ENCODE measurements around the gene CAP1. TPM values are rescaled to one million over a fixed set of nuclear protein-coding genes. Genes with fewer than 3 reads are reported as not detected.

The CAP1 gene
- total and polyA plus RNA-seq, 2 donors (not counting 3 experiments of a cell fraction or from before 2014, with no cell fraction given) = 191 to 427 TPM

- CTCF ChIA-PET = interaction anchor here (1.1 to 1.8 kb wide), 7 partner anchors 8 to 138 kb away, joined by 3 to 9 read pairs (median 6); no protein-coding TSS in a partner anchor
- no peaks in the 10 kb centered on the region for H3K27me3 ChIP-seq (ENCODE audit: control insufficient read depth in 2 of 2, insufficient read depth in 2 of 2, low read length in 2 of 2)
- FAIRE-seq (no peak), DNase-seq (ENCODE audit: low read depth, low spot score) (no peak)
- no peak for TF ChIP-seq POLR2AphosphoS5 (IDR thresholded peaks at IDR 0.05; ENCODE audit: insufficient read depth, low read depth, low read length)
- TF ChIP-seq JUN (IDR thresholded peaks at IDR 0.05; ENCODE audit: borderline replicate concordance, insufficient read depth, insufficient read length, low read depth) = no peak
- no peak for TF ChIP-seq FOS (IDR thresholded peaks at IDR 0.05; ENCODE audit: borderline replicate concordance, insufficient read depth, low read length)
- TF ChIP-seq EZH2 (IDR thresholded peaks at IDR 0.05; ENCODE audit: borderline replicate concordance, low read depth, low read length, severe bottlenecking) = no peak
- TF ChIP-seq MYC (IDR thresholded peaks at IDR 0.05; ENCODE audit: low read depth, low read length) = no peak
- TF ChIP-seq POLR2A (IDR thresholded peaks at IDR 0.05; ENCODE audit: low read depth, low read length) = no peak
- TF ChIP-seq GATA2 (IDR thresholded peaks at IDR 0.05; ENCODE audit: insufficient read depth, insufficient read length, low read depth, low read length) = no peak
- TF ChIP-seq CTCF (IDR thresholded peaks at IDR 0.05; ENCODE audit: extremely low read depth in 1 of 2, insufficient read depth in 1 of 2, low read depth in 1 of 2, low read length in 2 of 2) = no peak
- H3K4me2 ChIP-seq (ENCODE audit: insufficient read depth, low read length) = no peak overlapping the region
- POLR2A ChIA-PET = no interaction called here
- dilution Hi-C loops (cut with MboI; ENCODE audit: extremely low pct_ligation_motif_present, low sequenced_read_pairs) (no loop called here), intact Hi-C loops (cut with micrococcal nuclease) (no loop called here)
- no peak overlapping the region for H2AFZ ChIP-seq (ENCODE audit: low read depth, low read length)
- no peak overlapping the region for H3K9ac ChIP-seq (replicated peaks; ENCODE audit: extremely low read depth, insufficient read depth, low read length)
- H4K20me1 ChIP-seq (replicated peaks; ENCODE audit: control insufficient read depth, extremely low read depth, insufficient read depth, low read length) = peaks cover 2% of the 10 kb centered on the region
- H3K9me3 ChIP-seq (replicated peaks; ENCODE audit: control insufficient read depth, insufficient read depth, low read length) = no peaks in the 10 kb centered on the region
- H3K4me3 ChIP-seq (replicated peaks in 1 of 3; ENCODE audit: insufficient read depth in 1 of 3, low read depth in 1 of 3, low read length in 3 of 3) = no peak overlapping the region
- peaks cover 39% of the 10 kb centered on the region for H3K4me1 ChIP-seq (ENCODE audit: control insufficient read depth, extremely low read depth, insufficient read depth, low read length)
- H3K79me2 ChIP-seq (ENCODE audit: control insufficient read depth, insufficient read depth, low read length) = peaks cover 32% of the 10 kb centered on the region
- no peaks in the 10 kb centered on the region for H3K36me3 ChIP-seq (ENCODE audit: control insufficient read depth in 2 of 2, extremely low read depth in 1 of 2, insufficient read depth in 2 of 2, low read length in 2 of 2)
- no TSS peak for BruUV-seq (replicated peaks)
- H3K9me1 ChIP-seq (replicated peaks; ENCODE audit: control insufficient read depth, extremely low read depth, insufficient read depth, low read length) = no peaks in the 10 kb centered on the region
- H3K27ac ChIP-seq (ENCODE audit: insufficient read depth, low read depth, low read length) = no peak overlapping the region
Measured at GRCh38 chr1:40038697-40039096, 1.8 kb upstream of the CAP1 start.
